ENCODE data around the gene STPG1.
A peak's percentile ranks its signal among the peaks of the same experiment; 100 is the strongest.
"Not testable (repeated sequence)": the region's sequence is repeated elsewhere in the genome, so short reads cannot be mapped to it uniquely, and the experiment has no call there.

Gene STPG1, protein sequence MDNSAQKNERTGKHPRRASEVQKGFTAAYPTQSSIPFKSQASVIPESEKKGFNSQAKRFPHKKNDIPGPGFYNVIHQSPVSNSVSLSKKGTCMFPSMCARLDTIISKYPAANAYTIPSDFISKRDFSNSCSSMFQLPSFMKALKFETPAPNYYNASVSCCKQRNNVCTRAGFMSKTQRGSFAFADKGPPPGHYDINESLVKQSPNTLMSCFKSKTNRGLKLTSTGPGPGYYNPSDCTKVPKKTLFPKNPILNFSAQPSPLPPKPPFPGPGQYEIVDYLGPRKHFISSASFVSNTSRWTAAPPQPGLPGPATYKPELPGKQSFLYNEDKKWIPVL

DNA sequence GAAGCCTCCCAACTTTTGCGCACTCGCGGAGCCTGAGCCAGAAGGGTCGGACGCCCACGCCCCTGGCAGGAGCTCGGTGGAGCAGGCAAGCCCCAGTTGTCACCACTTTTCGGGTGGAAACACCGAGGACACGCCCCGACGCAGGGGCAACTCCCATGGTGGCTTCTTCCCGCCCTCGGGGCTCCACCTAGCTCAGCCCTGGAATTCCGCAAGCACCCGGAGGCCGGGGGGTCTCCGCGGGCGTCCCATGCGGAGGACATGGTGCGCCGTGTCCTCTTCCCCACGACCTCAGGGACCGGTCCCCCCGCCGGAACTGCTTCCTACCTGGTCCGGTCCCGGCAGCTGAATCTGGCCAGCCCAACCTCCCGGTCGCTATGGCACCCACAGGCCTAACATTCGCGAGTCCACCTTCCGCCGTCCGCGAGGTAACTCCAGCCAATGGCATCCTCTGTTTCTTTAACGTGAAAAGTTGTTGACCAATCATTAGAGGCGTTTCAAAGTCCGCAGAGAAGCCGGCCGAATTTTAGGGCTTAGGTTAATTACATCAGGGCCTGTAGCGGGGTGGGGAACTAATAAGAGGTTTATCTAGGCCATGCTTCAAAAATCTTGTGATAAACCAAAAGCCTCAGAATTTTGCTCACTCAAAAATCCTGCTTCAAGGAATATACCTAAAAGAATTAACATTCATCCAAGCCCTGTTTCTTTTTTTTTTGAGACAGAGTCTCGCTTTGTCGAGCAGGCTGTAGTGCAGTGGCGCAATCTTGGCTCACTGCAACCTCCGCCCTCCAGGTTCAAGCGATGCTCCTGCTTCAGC lies at the start of gene STPG1:
Gene STPG1 (minus strand): TSS at position 433 of the 814 bp plus-strand sequence. CDS start 12,394 bp downstream, outside the sequence.
- DNase-seq = peak; percentile 84

DNA sequence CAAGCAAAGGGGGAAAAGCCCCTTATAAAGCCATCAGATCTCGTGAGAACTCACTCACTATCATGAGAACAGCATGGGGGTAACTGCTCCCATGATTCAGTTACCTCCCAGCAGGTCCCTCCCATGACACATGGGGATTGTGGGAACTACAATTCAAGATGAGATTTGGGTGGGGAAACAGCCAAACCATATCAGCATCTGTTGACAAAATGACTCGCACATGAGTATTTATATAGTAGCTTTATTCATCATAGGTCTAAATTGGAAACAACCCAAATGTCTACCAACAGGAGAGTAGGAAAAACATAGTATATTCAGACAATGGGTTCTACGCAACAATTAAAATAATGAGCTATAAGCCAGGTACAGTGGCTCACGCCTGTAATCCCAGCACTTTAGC lies 48.5 kb upstream of the STPG1 start:
- DNase-seq = not testable (repeated sequence)

DNA sequence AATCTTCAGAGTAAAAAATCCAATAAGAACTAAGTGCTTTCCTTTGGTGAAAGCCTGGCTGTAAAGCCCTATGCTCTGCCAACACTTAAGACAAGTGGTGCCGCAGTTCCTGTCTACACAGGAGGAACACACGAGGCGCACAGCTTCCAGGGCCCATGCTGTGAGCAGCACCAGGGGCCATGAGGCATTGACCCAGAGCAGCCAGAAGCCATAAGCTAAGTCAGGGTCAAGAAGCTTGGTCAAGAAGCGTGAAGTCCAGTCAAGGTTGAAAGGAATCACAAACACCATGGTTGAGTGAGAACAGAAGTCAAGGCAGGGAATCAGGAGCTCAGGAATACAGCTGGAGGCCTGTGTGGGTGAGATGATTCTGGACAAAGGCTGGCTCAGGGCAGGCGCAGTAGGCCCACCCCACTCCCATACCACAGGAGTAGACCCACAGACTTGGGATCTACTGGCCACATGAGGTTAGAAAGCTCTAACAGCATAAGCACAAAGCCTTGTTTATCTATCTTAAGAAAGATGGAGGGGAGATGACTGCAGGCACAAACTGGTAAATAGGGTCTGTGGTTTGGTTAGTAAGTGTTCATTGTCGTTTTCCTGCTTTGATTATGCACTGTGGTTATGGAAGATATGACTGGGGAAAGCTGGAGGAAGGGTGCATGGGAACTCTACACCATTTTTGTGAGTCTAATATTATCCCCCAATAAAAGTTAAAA lies 46.1 kb upstream of the STPG1 start:
- DNase-seq = no peak

DNA sequence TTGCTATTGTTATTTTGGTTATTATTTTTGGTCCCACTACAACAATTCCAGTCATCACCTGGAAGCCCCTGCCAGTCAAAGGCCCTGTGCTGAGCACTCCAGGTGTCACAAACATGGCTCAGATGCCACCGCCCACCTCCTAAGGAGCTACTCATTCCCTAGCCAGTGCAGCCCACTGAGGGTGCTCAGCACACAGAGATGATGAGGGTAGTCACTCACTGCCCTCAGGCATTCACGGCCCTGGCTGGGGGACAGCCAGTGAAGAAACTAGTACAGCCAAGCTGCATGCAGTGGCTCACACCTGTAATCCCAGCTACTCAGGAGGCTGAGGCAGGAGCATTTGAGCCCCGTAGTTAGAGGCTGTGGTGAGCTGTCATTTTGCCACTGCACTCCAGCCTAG lies 44.3 kb upstream of the STPG1 start:
- DNase-seq = no peak

DNA sequence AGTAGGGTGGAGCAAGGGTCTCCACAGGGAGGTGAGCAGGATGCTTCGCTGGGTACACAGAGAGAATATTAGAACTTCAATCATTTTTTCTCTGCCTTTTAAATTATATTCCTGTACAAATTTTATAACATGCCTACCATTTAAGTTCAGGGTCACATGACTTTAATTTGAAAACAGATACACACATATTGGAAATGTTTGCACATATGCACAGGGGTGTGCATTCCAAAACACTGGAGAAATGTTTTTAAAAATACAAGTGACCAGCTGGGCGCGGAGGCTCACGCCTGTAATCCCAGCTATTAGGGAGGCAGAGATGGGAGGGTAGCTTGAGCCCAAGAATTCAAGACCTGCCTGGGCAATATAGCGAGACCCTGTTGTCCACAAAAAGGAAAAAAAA lies 41.7 kb upstream of the STPG1 start:
- DNase-seq = no peak

DNA sequence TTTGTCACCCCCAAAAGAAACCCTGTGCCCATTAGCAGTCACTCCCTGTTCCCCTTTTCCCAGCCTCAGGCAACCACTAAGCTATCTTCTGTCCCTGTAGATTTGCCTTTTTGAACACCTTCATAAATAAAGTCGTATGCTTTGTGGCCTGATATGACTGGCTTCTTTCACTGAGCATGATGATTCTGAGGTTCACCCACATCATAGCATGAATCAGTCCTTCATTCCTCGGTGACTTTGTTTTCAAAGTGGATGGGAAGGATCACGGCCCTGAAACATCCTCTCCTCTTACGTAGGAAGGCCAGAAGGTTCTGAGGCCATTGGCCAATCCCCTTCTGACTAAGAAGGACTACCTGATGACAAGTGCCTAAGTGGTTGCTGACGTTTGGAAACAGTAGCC lies 41.1 kb upstream of the STPG1 start:
- no peak for DNase-seq

DNA sequence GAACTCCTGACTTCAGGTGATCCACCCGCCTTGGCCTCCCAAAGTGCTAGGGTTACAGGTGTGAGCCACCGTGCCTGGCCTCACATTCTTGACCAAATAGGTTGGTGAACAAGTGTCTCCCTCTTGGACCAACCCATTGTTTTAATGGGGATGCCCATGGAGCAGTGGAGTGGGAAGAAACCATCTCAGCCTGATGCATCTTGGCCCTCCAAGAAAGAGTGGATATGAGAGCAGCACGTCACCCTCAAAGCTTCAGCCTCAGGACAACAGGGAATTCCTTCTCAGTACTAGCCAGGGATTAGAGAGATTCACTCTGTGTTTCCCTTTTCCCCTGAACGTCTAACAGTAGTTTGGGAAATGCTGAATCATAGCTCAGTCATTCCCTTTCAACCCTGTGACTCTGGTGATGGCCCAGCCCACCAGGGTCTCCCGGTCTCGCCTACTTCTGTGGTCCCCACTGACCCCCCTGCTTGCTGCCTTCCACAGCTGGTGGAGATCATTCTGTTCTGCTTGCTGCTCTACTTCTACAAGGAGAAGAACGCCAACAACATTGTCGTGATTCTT lies 39.4 kb upstream of the STPG1 start:
- DNase-seq = no peak

DNA sequence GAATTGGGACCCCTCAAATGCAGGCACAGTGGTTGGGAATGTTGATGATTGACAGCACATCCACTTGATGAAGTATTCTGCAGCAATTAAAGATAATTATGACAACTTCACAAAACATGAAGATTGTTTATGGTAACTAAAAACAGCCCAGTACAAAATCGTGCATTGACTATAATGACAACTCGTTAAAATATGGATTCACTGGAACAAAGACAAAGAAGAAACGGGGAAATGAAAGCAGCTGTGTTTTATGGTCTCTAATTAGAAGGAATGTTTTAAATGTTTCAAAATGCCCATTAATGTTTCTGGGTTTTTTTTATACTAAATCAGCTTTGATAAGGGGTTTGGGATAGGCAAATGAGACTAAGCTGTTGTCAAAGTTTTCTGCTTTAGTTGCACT lies 38.2 kb upstream of the STPG1 start:
- DNase-seq = no peak

DNA sequence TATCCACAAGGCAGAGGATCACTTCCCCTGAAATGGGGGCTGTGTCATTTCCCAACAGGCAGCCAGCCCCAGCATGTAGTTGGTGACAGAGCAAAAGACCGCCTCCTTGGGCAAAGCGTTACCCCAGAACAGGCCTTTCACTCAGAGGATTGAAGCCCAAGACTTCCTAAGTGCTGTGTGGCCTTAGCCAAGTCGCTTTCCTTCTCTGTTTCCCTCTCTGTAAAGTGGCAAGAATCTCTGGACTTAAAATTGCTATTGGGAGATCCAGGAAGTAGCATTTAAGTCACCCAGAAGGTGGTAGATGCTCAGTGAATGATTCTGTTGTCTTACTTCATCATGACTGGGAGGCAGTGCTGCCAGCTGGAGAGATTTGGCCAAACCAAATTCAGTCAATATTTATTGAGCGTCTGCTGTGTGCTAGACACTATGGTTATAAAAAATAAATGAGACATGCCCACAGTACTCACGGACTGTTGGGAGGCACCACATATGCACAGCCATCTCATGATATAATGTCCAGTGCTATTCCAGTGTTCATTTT lies 37.3 kb upstream of the STPG1 start:
- no peak for DNase-seq

DNA sequence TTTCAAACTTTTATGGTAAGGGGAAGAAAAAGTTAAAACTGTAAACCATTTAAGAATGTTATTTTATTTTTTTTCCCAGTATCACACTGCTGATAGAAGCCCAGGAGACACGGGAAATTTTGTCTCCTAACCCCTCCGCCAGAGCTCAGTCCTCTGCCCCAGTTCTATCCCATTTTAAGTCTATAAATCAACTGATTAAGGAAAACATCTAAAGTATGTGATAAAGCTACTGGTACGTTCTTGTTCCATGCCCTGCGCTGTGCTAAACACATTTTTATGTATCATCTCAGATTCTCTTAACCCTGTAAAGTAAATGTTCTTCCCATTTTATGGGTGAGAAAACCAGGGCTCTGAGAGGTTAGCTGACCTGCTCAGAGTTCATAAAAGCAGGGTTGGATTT lies 36.7 kb upstream of the STPG1 start:
- DNase-seq = no peak

DNA sequence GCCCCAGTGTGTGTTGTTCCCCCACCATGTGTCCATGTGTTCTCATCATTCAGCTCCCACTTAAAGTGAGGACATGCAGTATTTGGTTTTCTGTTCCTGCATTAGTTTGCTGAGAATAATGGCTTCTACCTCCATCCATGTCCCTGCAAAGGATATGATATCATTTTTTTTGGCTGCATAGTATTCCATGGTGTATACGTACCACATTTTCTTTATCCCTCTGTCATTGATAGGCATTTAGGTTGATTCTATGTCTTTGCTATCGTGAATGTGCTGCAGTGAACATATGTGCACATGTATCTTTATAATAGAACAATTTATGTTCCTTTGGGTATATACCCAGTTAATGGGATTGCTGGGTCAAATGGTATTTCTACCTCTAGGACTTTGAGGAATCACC lies 32.9 kb upstream of the STPG1 start:
- DNase-seq = not testable (repeated sequence)

DNA sequence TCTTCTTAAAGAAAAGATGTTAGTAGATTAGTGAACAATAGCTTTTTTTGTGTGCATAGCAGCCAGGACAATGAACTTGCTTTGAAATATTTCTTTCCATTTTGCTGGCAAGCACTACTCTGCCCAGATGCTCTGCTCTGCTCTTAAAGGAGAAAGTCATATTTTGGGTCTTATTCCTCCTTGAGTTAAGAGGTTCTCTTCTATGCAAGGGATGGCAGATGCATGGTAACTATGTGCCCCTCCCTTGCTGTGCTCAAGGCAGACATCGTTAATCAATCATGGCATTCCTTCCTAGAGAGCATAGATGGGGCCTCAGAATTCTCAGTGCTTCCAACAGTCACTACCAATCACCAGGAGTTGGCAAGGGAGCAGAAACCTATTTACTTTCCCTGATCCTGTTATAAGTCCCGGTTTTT lies 29.7 kb upstream of the STPG1 start:
- DNase-seq = no peak

DNA sequence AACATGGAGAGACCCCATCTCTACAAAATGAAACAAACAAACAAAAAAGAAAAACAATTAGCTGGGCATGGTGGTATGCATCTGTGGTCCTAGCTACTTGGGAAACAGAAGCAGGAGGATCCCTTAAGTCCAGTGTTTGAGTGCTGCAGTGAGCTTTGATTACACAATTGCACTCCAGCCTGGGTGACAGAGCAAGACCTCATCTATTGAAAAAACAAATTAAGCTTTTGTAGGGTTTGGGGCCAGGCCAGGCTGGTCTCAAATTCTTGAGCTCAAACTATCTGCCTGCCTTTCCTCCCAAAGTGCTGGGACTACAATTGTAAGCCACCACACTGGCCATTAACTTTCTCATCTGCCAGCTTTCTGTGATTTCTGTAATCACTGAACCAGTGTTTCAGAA lies 29.2 kb upstream of the STPG1 start:
- no peak for DNase-seq

DNA sequence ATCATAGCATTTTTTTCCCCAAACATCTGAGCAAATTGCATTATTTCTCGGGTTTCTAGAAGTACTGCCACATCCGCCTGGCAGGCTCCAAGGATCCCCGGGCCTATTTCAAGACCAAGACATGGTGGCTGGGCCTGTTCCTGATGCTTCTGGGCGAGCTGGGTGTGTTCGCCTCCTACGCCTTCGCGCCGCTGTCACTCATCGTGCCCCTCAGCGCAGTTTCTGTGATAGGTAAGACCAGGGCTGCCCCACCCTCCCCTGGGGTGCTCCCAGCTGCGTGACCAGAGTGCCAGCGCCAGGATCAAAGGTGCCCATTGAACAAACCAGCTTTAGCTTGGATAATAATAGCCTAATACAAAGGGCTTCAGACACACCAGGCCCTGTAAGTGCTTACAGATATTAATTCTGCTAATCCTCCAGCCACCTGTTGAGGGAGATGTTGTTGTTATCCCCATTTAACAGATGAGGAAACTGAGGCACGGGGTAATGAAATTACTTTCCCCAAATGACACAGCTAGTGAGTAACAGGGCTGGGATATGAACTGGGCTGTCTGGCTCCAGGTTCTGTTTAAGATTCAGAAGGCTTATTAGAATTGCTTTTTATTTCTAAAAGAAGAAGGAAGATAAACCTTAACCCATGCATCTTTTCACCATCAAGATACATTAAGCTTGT lies 28.6 kb upstream of the STPG1 start:
- no peak for DNase-seq

DNA sequence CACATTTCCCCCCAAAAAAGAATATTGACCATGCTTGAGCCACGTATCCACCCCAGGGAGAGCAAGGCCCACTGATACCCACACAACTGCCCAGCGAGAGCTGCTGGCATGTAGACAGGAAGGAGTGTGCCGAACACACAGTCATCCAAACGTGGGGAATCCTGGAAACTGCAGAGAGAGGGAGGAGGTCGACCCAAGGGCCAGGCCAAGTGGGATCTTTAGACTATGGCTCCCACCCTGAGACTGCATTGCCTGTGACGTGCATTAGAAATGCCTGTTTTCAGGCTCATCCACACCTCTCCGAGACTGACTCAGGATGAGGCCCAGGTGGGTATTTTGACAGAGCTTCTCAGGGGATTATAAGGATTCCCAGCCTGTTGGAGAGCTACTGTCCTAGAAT lies 27.9 kb upstream of the STPG1 start:
- no peak for DNase-seq

DNA sequence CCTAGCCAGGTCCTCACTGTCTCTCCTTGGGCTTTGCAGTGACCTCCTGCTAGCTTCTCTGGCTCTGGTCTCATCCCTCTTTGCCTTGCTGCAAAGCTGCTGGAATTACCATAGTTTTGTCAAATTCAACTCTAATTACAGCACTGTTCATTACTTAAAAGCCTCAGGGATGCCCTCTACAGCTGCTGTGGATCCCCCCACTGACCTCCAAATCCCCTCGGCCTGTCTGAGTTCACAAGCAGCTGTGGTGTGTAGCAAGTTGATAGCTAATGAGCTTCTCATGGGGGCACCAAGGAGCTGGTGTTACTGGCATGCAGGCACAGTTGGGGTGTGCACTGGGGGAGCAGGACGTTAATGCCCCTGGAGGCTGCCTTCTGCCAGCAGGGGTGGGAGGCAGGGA lies 26.9 kb upstream of the STPG1 start:
- no peak for DNase-seq

DNA sequence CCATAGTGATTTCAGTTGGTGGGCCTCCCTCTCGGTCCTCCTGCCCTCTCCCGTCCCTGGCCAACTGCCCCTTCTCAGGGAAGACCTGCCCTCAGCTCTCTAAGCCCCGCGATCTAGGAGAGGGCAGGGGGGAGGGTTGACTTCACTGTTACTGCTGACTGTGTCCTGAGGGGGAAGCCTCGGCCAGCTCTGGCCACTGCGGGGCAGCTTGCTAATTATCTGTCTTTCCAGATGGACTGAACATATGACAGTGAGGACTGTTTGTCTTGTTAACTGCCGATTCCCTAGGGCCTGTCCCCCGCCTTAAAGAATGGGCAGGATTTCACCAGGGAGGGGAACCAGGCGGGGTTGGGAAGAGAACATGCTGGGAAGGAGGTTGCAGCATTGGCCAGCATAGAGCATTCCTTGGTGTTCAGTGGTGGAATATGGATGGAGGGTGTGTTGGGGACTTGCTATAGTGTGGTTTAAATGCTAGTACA lies 24.9 kb upstream of the STPG1 start:
- DNase-seq = no peak

DNA sequence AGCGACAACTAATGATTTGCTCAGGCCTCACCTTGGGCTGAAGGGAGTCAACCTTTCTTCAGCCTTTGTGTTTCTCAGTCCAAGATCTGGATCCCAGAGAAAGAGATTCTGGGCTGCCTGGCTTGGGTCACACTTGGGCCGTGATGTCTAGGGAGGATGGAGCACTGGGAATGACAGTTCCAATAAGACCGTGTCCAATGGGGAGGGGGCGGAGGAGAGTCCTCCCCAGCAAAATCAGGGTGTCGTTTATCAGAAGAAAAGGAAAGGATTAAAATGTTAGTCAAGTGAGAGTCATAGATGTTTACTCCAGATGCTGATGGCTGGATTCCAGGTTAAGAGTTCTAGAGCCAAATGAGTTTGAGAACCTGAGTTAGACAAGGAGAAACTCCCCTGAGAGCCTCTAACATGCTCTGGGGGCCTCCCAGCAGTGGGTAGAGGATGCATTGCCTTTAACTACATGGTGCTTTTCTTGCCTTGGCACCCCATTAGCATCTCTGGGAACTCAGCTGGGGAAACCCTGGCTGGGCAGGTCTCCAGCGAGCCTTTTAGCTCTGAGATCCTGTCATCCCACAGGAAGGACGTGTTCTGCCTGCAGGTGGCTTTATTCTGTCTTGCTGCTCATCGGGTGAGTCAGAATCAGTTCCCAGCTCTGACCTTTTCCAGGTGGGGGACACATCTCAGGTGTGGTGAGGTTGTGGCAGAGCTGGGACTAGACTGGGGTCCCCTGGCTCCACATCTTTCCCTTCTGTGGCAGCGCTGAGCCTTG lies 24.2 kb upstream of the STPG1 start:
- DNase-seq = no peak

DNA sequence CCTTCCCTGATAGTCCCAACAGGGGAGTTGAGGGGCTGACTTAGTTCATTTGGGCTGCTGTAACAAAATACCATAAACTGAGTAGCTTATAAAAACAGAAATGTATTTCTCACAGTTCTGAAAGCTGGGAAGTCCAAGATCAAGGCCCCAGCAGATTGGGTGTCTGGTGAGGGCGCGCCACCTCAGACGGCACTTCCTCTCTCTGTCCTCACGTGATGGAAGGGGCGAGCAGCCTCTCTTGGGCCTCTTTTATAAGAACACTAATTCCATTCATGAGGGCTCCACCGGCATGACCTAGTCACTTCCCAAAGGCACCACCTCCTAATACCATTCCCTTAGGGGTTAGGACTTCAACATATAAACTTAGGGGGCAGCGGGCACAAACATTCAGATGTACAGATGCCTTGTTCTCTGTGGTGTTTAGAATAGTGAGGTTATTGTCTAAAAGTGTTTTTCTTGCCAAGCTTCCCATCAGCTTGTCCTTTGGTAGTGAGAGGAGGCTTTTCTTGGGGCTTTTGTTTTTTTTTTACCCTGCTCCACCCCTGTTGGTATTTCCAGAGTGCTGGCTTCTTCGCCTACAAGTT lies 22.3 kb upstream of the STPG1 start:
- DNase-seq = no peak

DNA sequence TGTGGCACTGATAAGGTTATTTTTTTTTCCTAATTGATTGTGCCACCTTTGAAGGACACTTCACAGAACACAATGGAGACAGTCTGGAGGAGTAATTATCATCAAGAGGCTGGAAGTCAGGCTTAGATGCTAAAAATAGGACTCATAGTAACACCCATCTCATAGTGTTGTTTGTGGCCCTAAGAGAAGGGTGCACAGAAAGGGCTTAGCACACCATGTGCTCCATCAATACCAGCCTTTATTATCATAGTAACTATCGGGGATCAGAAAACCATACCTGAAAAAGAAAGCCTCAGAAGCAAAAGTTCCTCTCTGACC lies 13.9 kb upstream of the STPG1 start:
- DNase-seq = no peak
